Esophagus squamous epithelium (tissue), 5 donors: ENCODE results near the gene GNAT2. TPM values are rescaled to one million over a fixed set of nuclear protein-coding genes. Genes with fewer than 3 reads are reported as not detected.

ENCODE experiments used
- DNase-seq: peaks from one replicate; lab custom pipeline; 2025; lab: John Stamatoyannopoulos, UW
- H3K27ac ChIP-seq, 4 donors: fragments of 200-600 bp; sonication (generic); one replicate each; pipeline ENCODE4 v1.5.1; 2016 to 2019; ENCODE audit warnings: mild to moderate bottlenecking in 1 of 4
- H3K27me3 ChIP-seq, 4 donors: fragments of 200-600 bp; sonication (generic); 1 replicate in 3 of 4; 2 replicates in 1 of 4; pipeline versions ENCODE4 v1.5.1 to v1.6.0; 2017 to 2021; ENCODE audit warnings: antibody characterized with exemption in 1 of 4
- H3K36me3 ChIP-seq, 3 donors: fragments of 200-600 bp; sonication (generic); one replicate each; pipeline ENCODE4 v1.5.1; 2016 to 2019
- H3K4me1 ChIP-seq, 3 donors: fragments of 200-600 bp; sonication (generic); one replicate each; pipeline ENCODE4 v1.5.1; 2017 to 2019
- H3K4me3 ChIP-seq, 4 donors: fragments of 200-600 bp; sonication (generic); 1 replicate in 3 of 4; 2 replicates in 1 of 4; pipeline ENCODE4 v1.5.1; 2016 to 2019; ENCODE audit warnings: mild to moderate bottlenecking in 2 of 4, moderate library complexity in 1 of 4
- H3K9me3 ChIP-seq, 3 donors: fragments of 200-600 bp; sonication (generic); one replicate each; pipeline ENCODE4 v1.5.1; 2016 to 2019
- POLR2A ChIP-seq, 4 donors: fragments of 450-650 bp; IDR thresholded peaks; one replicate each; pipeline ENCODE4 v1.6.1; 2017; ENCODE audit warnings: antibody characterized with exemption in 4 of 4, mild to moderate bottlenecking in 4 of 4, moderate library complexity in 3 of 4
- WGBS, 2 donors: methylation state at CpG; one replicate each; pipeline ENCODE4 v1.1.5; 2018; 5-methylcytosine and 5-hydroxymethylcytosine counted together
- intact Hi-C: fragments of 100-400 bp; cut with DNase I; formaldehyde crosslinking; loops from one replicate; pipeline ENCODE4 v1.15.0; 2022
- total RNA-seq, 4 donors: library from RNA; depleted of rRNA; stranded (reverse); fragments of >200 nt; gene quantifications; one replicate each; pipeline ENCODE4 v1.1.0, GENCODE V29; 2016
- TF ChIP-seq, protein P1 (sequence below), 6 experiments: fragments of 450-650 bp in 4 of 6; fragments of 200-600 bp in 2 of 6; sonication (generic) in 2 of 6; IDR thresholded peaks; one replicate each; pipeline ENCODE4 v1.5.1; 2016 to 2019; ENCODE audit warnings: antibody characterized with exemption in 6 of 6, mild to moderate bottlenecking in 4 of 6, moderate library complexity in 4 of 6
- donor health status: DM: yes; HTN: yes; CAD: no.

Gene GNAT2
- total RNA-seq, 4 donors from 2014 or later, result not detected

DNA sequence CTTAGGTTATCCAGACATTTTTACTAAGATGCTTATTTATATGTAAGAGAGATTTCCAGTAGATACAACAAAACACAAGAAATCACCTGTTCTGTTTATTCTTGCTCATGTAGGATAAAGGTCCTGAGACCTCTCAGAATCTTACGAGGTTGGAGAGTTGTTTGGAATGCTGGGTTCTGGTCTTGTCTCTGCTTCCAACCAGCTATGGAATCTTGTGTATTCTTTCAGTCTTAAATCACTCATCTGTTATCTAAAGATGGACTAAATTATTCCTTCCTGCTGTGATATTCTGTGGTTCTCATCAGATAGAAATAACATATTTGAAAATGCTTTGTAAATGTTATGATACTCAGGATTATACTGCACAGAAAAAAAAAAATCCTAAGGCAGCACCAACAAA lies 21.3 kb downstream of the GNAT2 start:
- H3K4me3 ChIP-seq, result no peak overlapping the region
- H3K36me3 ChIP-seq, result peaks cover 3 to 62% (median 11%) of the 10 kb centered on the region in 3 donors
- H3K9me3 ChIP-seq, result no peaks in the 10 kb centered on the region
- TF ChIP-seq POLR2A (IDR thresholded peaks at IDR 0.05), result no peak
- TF ChIP-seq, protein P1, sequence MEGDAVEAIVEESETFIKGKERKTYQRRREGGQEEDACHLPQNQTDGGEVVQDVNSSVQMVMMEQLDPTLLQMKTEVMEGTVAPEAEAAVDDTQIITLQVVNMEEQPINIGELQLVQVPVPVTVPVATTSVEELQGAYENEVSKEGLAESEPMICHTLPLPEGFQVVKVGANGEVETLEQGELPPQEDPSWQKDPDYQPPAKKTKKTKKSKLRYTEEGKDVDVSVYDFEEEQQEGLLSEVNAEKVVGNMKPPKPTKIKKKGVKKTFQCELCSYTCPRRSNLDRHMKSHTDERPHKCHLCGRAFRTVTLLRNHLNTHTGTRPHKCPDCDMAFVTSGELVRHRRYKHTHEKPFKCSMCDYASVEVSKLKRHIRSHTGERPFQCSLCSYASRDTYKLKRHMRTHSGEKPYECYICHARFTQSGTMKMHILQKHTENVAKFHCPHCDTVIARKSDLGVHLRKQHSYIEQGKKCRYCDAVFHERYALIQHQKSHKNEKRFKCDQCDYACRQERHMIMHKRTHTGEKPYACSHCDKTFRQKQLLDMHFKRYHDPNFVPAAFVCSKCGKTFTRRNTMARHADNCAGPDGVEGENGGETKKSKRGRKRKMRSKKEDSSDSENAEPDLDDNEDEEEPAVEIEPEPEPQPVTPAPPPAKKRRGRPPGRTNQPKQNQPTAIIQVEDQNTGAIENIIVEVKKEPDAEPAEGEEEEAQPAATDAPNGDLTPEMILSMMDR (IDR thresholded peaks at IDR 0.05), result no peak
- no peak for DNase-seq
- intact Hi-C loops, result no loop called here
- no peaks in the 10 kb centered on the region for H3K4me1 ChIP-seq
- no peak overlapping the region for H3K27ac ChIP-seq
- no peaks in the 10 kb centered on the region for H3K27me3 ChIP-seq
- 100% methylated on average over 1 of the region's 1 CpG for WGBS, 2 donors

DNA sequence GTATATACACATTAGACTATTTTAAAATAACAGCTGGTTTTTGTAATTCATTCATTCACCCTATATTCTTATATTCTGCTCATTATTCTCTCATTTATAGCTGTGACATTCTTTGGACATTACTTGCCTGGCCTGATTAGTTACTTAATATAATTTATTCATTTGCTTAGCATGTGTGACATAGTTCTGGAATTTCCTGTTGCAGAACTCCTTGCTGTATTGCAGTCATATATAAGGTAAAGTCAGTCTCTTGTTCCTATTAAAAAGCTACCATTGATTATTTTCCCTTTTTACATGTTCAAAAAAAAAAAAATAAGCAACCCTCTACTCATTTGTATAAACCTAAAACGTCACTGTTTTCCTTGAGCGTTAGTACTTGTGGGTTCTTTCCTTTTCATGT lies 23.9 kb downstream of the GNAT2 start:
- intact Hi-C loops, result no loop called here
- no peak overlapping the region for H3K27ac ChIP-seq
- TF ChIP-seq, protein P1 (IDR thresholded peaks at IDR 0.05), result no peak
- TF ChIP-seq POLR2A (IDR thresholded peaks at IDR 0.05), result no peak
- no peak for DNase-seq
- H3K4me3 ChIP-seq, result no peak overlapping the region
- no peaks in the 10 kb centered on the region for H3K9me3 ChIP-seq
- no peaks in the 10 kb centered on the region for H3K27me3 ChIP-seq
- H3K36me3 ChIP-seq, result peaks cover 3 to 88% (median 17%) of the 10 kb centered on the region in 3 donors
- no peaks in the 10 kb centered on the region for H3K4me1 ChIP-seq
- WGBS, 2 donors, result 89% methylated on average over 2 of the region's 2 CpGs

- H3K27ac ChIP-seq, result no peak overlapping the region
- no peak overlapping the region for H3K4me3 ChIP-seq
- intact Hi-C loops, result no loop called here
- peaks cover 2 to 100% (median 24%) of the 10 kb centered on the region in 3 donors for H3K36me3 ChIP-seq
- no peaks in the 10 kb centered on the region for H3K9me3 ChIP-seq
- DNase-seq, result no peak
- no peaks in the 10 kb centered on the region for H3K27me3 ChIP-seq
- no peaks in the 10 kb centered on the region for H3K4me1 ChIP-seq
- TF ChIP-seq, protein P1 (IDR thresholded peaks at IDR 0.05), result no peak
- no peak for TF ChIP-seq POLR2A (IDR thresholded peaks at IDR 0.05)
Measured at GRCh38 chr1:109592916-109593315, 26.5 kb downstream of the GNAT2 start.

DNA sequence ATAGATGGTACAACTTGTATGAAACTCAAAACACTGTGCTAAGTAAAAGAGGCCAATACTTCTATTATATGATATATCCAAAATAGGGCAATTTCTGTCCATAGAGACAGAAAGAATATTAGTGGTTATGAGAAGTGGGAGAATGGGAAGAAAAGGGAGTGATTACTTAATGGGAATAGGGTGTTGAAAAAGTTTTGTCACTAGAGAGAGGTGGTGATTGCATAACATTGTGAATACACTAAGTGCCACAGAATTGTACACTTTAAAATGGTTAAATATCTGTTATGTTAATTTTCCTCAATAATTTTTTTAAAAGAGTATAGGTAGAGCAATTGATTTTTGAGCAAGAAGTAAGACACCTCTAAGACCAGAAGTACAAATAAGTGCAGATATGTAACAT lies 29.7 kb downstream of the GNAT2 start:
- Histone ChIP-seq H3K27ac (no peak overlapping the region), H3K36me3 (peaks cover 0 to 100% (median 29%) of the 10 kb centered on the region in 3 donors), H3K9me3 (no peaks in the 10 kb centered on the region), H3K4me3 (no peak overlapping the region), H3K4me1 (no peaks in the 10 kb centered on the region), H3K27me3 (no peaks in the 10 kb centered on the region)
- intact Hi-C loops, result no loop called here
- no peak for TF ChIP-seq POLR2A (IDR thresholded peaks at IDR 0.05)
- TF ChIP-seq, protein P1 (IDR thresholded peaks at IDR 0.05), result no peak
- DNase-seq, result no peak

GRCh38 chr1:109589177-109589576 lies 30.2 kb downstream of the GNAT2 start:
- WGBS, 2 donors, result 72 to 84% methylated on average over 3 of the region's 3 CpGs
- Histone ChIP-seq H3K27me3 (no peaks in the 10 kb centered on the region), H3K36me3 (peaks cover 0 to 100% (median 29%) of the 10 kb centered on the region in 3 donors), H3K4me3 (no peak overlapping the region), H3K27ac (no peak overlapping the region), H3K9me3 (no peaks in the 10 kb centered on the region), H3K4me1 (no peaks in the 10 kb centered on the region)
- DNase-seq, result no peak
- intact Hi-C loops, result no loop called here
- no peak for TF ChIP-seq POLR2A (IDR thresholded peaks at IDR 0.05)
- TF ChIP-seq, protein P1 (IDR thresholded peaks at IDR 0.05), result no peak
